Left lobe of liver (tissue), 2 donors: ENCODE data around the gene SPOCK1. TPM values are rescaled to one million over a fixed set of nuclear protein-coding genes. Genes with fewer than 3 reads are reported as not detected.
"Not testable (repeated sequence)": the region's sequence is repeated elsewhere in the genome, so short reads cannot be mapped to it uniquely, and the experiment has no call there.

ENCODE experiments used
- ATAC-seq: fragments of 200-7000 bp; cut with Tn5 transposase; one replicate; pipeline ENCODE4 v1.9.1; 2020; ENCODE audit warnings: mild to moderate bottlenecking, moderate library complexity
- DNase-seq: peaks from one replicate; pipeline ENCODE4 v3.0.0-alpha.2; 2020; ENCODE audit warnings: low spot score
- total RNA-seq: library from RNA; stranded (reverse); gene quantifications from one replicate; pipeline ENCODE4 v1.2.1, GENCODE V29; 2021
- donor health status: DM: no; HTN: no; CAD: no; lungs with moderate emphysema.
- donor health status: DM: no; HTN: yes; CAD: no.

Gene SPOCK1
- total RNA-seq, 1 donor from 2014 or later, result 0.40 TPM

GRCh38 chr5:137398751-137399150 lies 100.4 kb downstream of the SPOCK1 start:
- ATAC-seq (no peak), DNase-seq (no peak)

GRCh38 chr5:137398154-137398553 lies 101.0 kb downstream of the SPOCK1 start:
- ATAC-seq (no peak), DNase-seq (no peak)

- no peak for ATAC-seq
Observed at GRCh38 chr5:137395011-137395755, 103.9 kb downstream of the SPOCK1 start.

GRCh38 chr5:137394380-137394779 lies 104.7 kb downstream of the SPOCK1 start:
- no peak for DNase-seq
- ATAC-seq, result no peak

More at GRCh38 chr5:137395011-137395755, 103.9 kb downstream of the SPOCK1 start:
- DNase-seq, result no peak

- DNase-seq, result no peak
- no peak for ATAC-seq
Observed at GRCh38 chr5:137393196-137393993, 105.7 kb downstream of the SPOCK1 start.

GRCh38 chr5:137392261-137392660 lies 106.9 kb downstream of the SPOCK1 start:
- ATAC-seq (no peak), DNase-seq (no peak)

GRCh38 chr5:137391044-137391443 lies 108.1 kb downstream of the SPOCK1 start:
- DNase-seq, ATAC-seq: not testable (repeated sequence)

- ATAC-seq, result no peak
- DNase-seq, result no peak
Observed at GRCh38 chr5:137389042-137389441, 110.1 kb downstream of the SPOCK1 start.

- DNase-seq (no peak), ATAC-seq (no peak)
Observed at GRCh38 chr5:137385064-137385463, 114.1 kb downstream of the SPOCK1 start.

- DNase-seq (no peak), ATAC-seq (no peak)
Observed at GRCh38 chr5:137383909-137384308, 115.2 kb downstream of the SPOCK1 start.

GRCh38 chr5:137381555-137381954 lies 117.6 kb downstream of the SPOCK1 start:
- no peak for ATAC-seq
- DNase-seq, result no peak

- ATAC-seq, result no peak
- DNase-seq, result no peak
Observed at GRCh38 chr5:137379555-137380286, 119.4 kb downstream of the SPOCK1 start.

GRCh38 chr5:137375741-137376526 lies 123.2 kb downstream of the SPOCK1 start:
- DNase-seq (no peak), ATAC-seq (no peak)

- no peak for ATAC-seq
- no peak for DNase-seq
Observed at GRCh38 chr5:137374110-137374714, 124.9 kb downstream of the SPOCK1 start.

GRCh38 chr5:137372773-137373160 lies 126.4 kb downstream of the SPOCK1 start:
- no peak for DNase-seq
- ATAC-seq, result no peak

GRCh38 chr5:137372016-137372772 lies 126.9 kb downstream of the SPOCK1 start:
- ATAC-seq (no peak), DNase-seq (no peak)

GRCh38 chr5:137370096-137371071 lies 128.7 kb downstream of the SPOCK1 start:
- DNase-seq (no peak), ATAC-seq (no peak)

- ATAC-seq (no peak), DNase-seq (no peak)
Observed at GRCh38 chr5:137368651-137369050, 130.5 kb downstream of the SPOCK1 start.
